DND-41 (cell line): Measurements from ENCODE around the gene EYA2.

Source experiments
- EZH2 ChIP-seq: IDR thresholded peaks from 3 replicates; pipeline ENCODE4 v1.6.1; 2012; ENCODE audit warnings: borderline replicate concordance, low read depth, mild to moderate bottlenecking, moderate library complexity, low read length, inconsistent platforms; ENCODE audit not compliant: severe bottlenecking
- TF ChIP-seq, protein P1 (sequence below): IDR thresholded peaks from 2 replicates; pipeline ENCODE4 v1.5.1; 2012; ENCODE audit warnings: borderline replicate concordance, low read length, moderate library complexity, mild to moderate bottlenecking; ENCODE audit not compliant: poor library complexity, severe bottlenecking; ENCODE audit errors: extremely low read depth

- TF ChIP-seq, protein P1, sequence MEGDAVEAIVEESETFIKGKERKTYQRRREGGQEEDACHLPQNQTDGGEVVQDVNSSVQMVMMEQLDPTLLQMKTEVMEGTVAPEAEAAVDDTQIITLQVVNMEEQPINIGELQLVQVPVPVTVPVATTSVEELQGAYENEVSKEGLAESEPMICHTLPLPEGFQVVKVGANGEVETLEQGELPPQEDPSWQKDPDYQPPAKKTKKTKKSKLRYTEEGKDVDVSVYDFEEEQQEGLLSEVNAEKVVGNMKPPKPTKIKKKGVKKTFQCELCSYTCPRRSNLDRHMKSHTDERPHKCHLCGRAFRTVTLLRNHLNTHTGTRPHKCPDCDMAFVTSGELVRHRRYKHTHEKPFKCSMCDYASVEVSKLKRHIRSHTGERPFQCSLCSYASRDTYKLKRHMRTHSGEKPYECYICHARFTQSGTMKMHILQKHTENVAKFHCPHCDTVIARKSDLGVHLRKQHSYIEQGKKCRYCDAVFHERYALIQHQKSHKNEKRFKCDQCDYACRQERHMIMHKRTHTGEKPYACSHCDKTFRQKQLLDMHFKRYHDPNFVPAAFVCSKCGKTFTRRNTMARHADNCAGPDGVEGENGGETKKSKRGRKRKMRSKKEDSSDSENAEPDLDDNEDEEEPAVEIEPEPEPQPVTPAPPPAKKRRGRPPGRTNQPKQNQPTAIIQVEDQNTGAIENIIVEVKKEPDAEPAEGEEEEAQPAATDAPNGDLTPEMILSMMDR, result no peak
- TF ChIP-seq EZH2, result no peak
Observed at GRCh38 chr20:47159166-47159565, 264.5 kb downstream of the EYA2 start.
